ENCODE data around the gene IDH3G.
A peak's percentile ranks its signal among the peaks of the same experiment; 100 is the strongest.

The IDH3G gene

GRCh38 chrX:153794018-153794896, at the start of gene IDH3G, which contains the start of gene SSR4:
IDH3G (minus strand) TSS chrX:153794375; CDS start chrX:153794326, 49 bp downstream.
SSR4 (plus strand) TSS chrX:153794668; CDS start chrX:153794688, 20 bp downstream.
- peak within 1 kb of the TSS; percentile 52 for H2AFZ ChIP-seq (ENCODE audit: low read depth)
- H3K27ac ChIP-seq: peak within 1 kb of the TSS; percentile 63
- H3K79me2 ChIP-seq (ENCODE audit: insufficient read depth, low read depth): peaks cover 30% of the 10 kb centered on the region

GRCh38 chrX:153836921-153837320, 42.7 kb upstream of the IDH3G start:
- Histone ChIP-seq H3K4me1 (ENCODE audit: low read depth, poor library complexity, severe bottlenecking) (no peaks in the 10 kb centered on the region), H3K4me2 (no peak overlapping the region), H3K27me3 (ENCODE audit: insufficient read depth, low read depth) (peaks cover 21% of the 10 kb centered on the region; the same call in 1 of the 2 replicates), H2AFZ (ENCODE audit: low read depth) (no peak overlapping the region), H4K20me1 (ENCODE audit: insufficient read depth) (no peaks in the 10 kb centered on the region), H3K4me3 (IDR thresholded peaks at IDR 0.05; ENCODE audit: insufficient read depth, low read depth, low read length) (no peak overlapping the region), H3K79me2 (ENCODE audit: insufficient read depth, low read depth) (no peaks in the 10 kb centered on the region), H3K27ac (no peak overlapping the region), H3K36me3 (ENCODE audit: insufficient read depth) (no peaks in the 10 kb centered on the region), H3K9ac (no peak overlapping the region)
- no peak for TF ChIP-seq CTCF (conservative IDR thresholded peaks at IDR 0.05; ENCODE audit: low read depth, low read length)

More at GRCh38 chrX:153794018-153794896, at the start of gene IDH3G, which contains the start of gene SSR4:
- H3K4me2 ChIP-seq: peak within 1 kb of the TSS; percentile 64
- H3K4me1 ChIP-seq (ENCODE audit: low read depth, poor library complexity, severe bottlenecking): peaks cover 8% of the 10 kb centered on the region
- no peaks in the 10 kb centered on the region for H3K36me3 ChIP-seq (ENCODE audit: insufficient read depth)
- no peaks in the 10 kb centered on the region for H4K20me1 ChIP-seq (ENCODE audit: insufficient read depth)
- peak within 1 kb of the TSS; percentile 75 for H3K9ac ChIP-seq
- no peak within 1 kb of the TSS for H3K4me3 ChIP-seq (IDR thresholded peaks at IDR 0.05; ENCODE audit: insufficient read depth, low read depth, low read length)
- H3K27me3 ChIP-seq (ENCODE audit: insufficient read depth, low read depth): no peaks in the 10 kb centered on the region
- no peak for TF ChIP-seq CTCF (conservative IDR thresholded peaks at IDR 0.05; ENCODE audit: low read depth, low read length)

GRCh38 chrX:153832728-153833127, 38.6 kb upstream of the IDH3G start:
- no peaks in the 10 kb centered on the region for H3K4me1 ChIP-seq (ENCODE audit: low read depth, poor library complexity, severe bottlenecking)

More at GRCh38 chrX:153832728-153833127, 38.6 kb upstream of the IDH3G start:
- no peak overlapping the region for H3K4me3 ChIP-seq (IDR thresholded peaks at IDR 0.05; ENCODE audit: insufficient read depth, low read depth, low read length)
- no peaks in the 10 kb centered on the region for H3K79me2 ChIP-seq (ENCODE audit: insufficient read depth, low read depth)
- H4K20me1 ChIP-seq (ENCODE audit: insufficient read depth): no peaks in the 10 kb centered on the region
- no peaks in the 10 kb centered on the region for H3K36me3 ChIP-seq (ENCODE audit: insufficient read depth)
- no peak overlapping the region for H2AFZ ChIP-seq (ENCODE audit: low read depth)
- TF ChIP-seq CTCF (conservative IDR thresholded peaks at IDR 0.05; ENCODE audit: low read depth, low read length): no peak
- H3K4me2 ChIP-seq: no peak overlapping the region
- H3K9ac ChIP-seq: no peak overlapping the region
- peaks cover 9% of the 10 kb centered on the region; the same call in 1 of the 2 replicates for H3K27me3 ChIP-seq (ENCODE audit: insufficient read depth, low read depth)
- no peak overlapping the region for H3K27ac ChIP-seq

Measured in KMS-11 (cell line).